HG02759 (cell line): ENCODE measurements around the gene INIP.
"Not testable (repeated sequence)": the region's sequence is repeated elsewhere in the genome, so short reads cannot be mapped to it uniquely, and the experiment has no call there.

Experiments
- ATAC-seq: cut with Tn5 transposase; IDR thresholded peaks from one replicate; pipeline ENCODE4 v1.9.1; 2021; ENCODE audit warnings: mild to moderate bottlenecking, moderate library complexity; ENCODE audit not compliant: unreplicated experiment

The INIP gene

DNA sequence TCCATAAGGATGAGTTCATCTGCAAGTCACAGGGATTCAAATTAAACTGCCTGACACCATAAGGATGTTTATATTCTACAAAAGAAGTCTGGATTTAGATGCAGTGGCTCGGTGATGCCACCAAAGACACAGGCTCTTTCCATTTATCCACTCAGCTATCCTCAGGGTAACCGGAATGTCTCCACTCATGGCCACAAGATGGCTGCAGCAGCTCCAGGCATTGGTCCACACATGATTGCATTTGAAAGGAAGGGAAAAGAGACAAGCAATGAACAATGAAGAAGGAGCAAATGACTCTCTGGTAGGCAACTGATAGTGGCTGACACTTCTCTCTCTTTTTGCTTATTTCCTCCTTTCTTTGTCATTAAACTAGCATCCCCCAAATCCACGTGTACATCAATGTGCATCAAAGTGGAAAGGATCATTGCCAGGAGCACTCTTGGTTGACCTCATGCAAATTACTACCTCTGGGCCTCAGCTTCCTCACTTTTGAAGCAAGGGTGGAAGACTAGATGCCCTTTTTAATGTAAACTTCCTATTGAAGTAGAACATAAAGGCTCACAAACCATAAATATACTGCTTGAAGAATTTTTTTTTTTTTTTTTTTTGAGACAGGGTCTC lies 25.4 kb upstream of the INIP start:
- no peak for ATAC-seq

- no peak for ATAC-seq
These were observed 17.0 kb upstream of the INIP start for GRCh38 chr9:112734892-112735291.

DNA sequence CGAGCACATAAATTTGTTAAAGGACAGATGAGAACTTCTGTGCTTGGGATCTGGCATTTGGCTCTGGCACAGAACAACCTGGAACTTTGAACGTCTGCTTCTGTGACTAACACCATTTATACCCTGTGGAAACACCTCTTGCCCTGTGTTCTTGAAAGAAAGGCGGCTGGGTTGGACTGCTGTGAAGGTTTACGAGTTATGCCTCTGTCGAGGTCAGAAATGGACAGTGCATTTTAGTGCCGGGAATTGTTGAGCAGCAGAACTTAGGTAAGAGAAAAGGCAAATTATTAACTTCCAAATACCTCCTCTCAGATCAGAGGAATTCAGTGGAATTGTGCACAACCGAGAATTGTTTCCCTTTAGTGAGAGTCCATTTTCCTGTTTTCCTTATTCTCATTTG lies 14.1 kb upstream of the INIP start:
- ATAC-seq, result no peak

DNA sequence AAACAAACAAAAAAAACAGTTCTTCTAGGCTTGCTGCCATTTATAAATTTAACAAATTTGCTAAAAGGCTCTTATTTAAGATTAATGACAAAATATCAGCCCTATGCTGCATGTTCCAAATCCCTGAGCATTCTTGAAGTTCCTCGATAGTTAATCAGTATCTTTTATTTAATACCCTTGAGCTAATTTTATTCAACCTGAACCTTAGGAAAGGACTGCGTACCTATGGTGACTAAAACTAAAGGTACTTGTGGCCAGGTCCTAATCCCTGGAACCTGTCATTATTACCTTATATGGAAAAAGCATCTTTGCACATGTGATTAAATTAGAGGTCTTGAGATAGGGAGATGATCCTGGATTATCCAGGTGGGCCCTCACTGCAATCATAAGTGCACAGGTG lies 10.5 kb upstream of the INIP start:
- no peak for ATAC-seq

DNA sequence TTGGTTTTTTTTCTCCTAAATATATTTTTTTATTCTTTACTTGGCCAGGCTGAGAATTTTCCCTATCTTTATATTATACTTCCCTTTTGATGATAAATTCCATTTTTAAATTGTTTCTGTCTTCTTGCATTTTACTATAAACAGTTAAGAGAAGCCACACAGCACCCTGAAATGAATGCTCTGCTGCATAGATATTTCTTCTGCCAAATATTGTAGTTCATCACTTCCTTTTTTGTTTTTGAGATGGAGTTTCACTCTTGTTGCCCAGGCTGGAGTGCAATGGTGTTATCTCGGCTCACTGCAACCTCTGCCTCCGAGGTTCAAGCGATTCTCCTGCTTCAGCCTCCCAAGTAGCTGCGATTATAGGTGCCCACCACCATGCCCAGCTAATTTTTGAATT lies 8.5 kb upstream of the INIP start:
- ATAC-seq, result no peak

DNA sequence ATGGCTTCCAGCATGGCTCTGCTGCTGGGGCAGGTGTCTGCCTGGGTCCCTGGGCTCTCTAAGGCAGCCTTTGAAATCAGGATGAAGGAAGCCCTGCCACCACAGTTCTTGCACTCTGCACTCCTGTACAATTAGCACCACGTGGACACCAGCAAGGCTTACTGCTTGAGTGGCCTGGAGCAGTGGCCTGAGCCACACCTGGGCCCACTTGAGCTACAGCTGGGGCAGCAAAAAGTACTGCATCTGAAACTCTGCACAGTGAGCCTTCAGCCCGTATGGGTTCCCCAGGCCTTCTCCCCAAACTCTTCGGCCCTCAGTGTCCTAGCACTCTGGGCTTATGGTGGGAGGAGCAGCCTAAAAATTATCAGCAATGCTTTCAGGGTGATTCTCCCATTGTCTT lies 8.0 kb upstream of the INIP start:
- ATAC-seq, result no peak

DNA sequence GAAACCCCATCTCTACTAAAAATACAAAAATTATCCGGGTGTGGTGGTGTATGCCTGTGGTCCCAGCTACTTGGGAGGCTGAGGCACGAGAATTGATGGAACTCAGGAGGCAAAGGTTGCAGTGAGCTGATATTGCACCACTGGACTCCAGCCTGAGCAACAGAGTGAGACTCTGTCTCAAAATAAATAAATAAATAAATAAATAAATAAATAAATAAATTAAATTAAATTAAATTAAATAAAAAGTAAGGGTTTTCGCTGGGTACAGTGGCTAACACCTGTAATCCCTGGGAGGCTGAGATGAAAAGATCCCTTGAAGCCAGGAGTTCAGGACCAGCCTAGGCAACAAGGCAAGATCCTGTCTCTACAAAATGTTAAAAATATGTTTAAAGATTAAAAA lies 4.8 kb upstream of the INIP start:
- not testable (repeated sequence) for ATAC-seq

DNA sequence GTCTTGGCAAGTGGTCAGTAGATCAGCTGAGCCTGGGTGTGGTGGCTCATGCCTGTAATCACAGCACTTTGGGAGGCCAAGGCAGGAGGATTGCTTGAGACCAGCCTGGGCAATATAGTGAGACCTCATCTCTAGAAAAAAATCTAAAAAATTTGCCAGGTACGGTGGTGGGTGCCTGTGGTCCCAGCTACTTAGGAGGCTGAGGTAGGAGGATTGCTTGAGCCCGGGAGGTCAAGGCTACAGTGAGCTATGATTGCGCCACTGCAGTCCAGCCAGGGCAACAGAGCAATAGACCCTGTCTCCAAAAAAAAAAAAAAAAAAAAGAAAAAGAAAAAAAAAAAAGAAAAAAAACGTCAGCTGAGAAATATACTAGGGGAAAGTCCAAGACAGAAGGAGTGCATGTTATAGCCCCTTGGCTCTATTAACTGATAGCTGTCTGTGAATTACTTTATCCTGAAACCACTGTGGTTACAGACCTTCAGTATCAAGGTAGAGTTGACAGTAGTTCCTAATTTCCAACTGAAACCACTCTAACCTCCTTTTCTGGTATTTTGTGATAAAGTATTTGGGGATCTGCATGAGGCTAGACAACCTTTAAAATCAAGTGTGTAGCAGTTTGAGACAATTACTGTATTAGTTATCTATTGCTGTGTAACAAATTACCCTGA lies 2.3 kb upstream of the INIP start:
- ATAC-seq, result no peak

DNA sequence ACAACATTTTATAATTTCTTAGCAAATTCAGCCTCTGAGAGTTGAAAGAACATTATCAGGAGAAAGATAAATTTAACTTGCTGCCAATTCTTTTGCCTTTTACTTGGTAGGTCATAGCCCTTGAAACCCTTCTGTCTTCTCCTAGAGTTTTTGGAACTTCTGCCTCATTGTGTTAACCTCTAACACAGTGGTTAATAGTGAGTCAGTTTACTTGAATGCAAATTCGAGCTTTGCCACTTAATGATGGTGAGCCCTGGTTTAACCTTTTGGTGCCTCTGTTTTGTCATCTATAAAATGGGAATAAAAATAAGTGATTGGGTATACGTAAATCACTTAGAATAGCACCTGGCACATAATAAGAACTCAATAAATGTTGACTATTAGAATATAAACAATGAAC lies 1.8 kb upstream of the INIP start:
- ATAC-seq, result no peak

DNA sequence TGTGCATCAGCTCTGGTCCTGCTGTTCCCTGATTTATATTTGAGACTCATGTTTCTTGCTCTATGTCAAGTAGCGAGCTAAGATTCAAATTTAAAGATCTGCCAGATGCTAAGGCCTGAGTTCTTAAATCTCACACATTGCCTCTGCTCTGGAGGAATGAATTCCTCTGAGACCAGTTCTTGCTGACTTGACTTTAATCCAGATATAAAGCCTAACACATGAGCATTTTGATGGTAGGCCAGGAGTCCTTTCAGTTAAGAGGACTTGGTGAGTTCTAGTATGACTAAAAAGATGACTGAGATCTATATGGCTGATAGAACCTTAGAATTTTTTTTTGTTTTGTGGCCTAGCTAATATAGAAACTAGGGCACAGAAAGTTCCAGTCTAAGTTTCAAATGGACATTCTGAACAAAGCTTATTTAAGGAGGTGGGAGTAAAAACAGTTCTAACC lies 1.3 kb upstream of the INIP start:
- ATAC-seq, result no peak

GRCh38 chr9:112712678-112713077 lies 5.2 kb downstream of the INIP start:
- no peak for ATAC-seq

DNA sequence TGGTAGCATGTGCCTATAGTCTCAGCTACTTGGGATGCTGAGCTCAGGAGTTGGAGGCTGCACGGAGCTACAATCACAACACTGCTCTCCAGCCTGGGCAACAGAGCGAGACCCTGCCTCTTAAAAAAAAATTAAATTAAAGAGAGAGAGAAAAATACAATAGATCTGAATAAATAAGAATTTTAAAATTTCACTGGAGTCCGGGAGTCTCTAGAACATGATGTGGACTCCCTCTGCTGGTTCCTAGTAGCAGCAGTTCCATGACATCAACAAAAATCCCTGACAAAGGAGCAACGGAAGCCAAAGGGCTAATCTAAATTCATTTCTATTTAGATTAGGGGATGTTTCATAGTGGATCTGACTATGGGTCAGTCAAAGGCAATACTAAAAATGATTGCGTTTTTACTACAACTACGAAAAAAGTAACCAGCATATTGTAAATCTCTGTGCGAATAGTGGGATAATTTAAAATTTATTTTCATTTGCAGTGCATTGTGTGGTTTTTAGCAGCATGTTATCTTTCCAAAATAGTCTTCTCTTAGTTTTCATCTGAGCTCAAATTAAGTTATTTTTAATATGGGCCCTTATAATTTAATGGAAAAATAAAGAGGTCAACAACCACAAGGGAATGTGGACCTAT lies 6.7 kb downstream of the INIP start:
- ATAC-seq, result no peak

GRCh38 chr9:112705768-112706427 lies 12.0 kb downstream of the INIP start:
- ATAC-seq, result no peak

GRCh38 chr9:112703304-112703703 lies 14.6 kb downstream of the INIP start:
- no peak for ATAC-seq

DNA sequence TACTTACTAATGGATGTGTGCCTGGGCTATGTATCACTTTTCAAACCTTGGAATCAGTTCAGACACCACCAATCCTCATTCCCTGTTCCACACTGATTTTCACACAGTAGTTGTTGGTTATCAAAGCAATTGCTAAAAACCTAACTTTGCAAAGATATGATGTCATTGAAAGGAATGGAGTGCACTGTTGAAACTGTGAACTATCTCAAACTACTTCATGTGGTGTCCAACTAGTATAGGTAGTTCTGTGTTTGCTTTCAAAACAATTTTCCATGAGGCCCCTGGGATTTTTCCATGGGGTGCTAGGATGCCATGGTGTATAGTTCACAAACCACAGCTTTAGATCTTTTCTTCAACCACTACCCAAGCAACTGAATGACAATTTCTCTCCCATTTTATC lies 17.8 kb downstream of the INIP start:
- no peak for ATAC-seq

DNA sequence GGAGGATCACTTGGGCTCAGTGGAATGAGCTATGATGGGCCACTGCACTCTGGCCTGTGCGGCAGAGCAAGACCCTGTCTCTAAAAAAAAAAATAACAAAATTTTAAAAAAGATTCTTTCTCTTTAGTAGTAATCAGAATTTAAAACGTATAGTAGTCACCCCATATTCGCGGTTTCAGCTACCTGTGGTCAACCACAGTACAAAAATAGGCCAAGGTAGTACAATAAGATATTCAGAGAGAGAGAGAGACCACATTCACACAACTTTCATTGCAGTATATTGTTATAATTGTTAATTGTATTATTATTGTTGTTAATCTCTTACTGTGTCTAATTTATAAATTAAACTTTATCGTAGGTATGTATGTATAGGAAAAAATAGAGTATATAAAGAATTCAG lies 18.7 kb downstream of the INIP start:
- peak; percentile 59 for ATAC-seq

- no peak for ATAC-seq
These were observed 21.5 kb downstream of the INIP start for GRCh38 chr9:112696461-112696860.

- no peak for ATAC-seq
These were observed 23.0 kb downstream of the INIP start for GRCh38 chr9:112694706-112695555.

DNA sequence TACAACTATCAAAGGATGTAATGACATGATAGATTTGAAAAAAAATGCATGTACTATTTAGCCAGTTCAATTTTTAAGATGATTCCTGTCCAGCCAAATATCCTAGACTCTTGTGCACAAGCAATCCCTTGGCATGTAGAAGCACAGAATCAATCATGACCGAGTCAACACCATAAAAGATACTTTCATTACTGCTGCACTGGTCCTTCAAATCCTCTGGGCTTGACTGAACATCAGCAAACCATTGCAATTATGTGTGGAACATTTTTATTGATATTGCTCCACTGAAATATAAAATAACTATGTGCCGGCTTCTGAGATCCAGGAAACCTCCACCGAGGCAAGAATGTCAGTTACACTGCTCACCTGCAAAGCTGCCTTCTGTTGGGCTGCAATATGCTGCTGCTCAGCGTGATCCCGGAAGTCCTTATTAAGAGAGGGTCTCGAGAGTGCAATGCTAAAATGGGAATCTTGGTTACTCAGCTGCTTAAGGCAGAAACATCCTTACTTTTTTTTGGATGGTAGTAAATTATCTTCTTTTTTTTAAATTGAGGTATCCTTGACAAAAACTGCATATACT lies 28.7 kb downstream of the INIP start:
- no peak for ATAC-seq

GRCh38 chr9:112680731-112681402 lies 37.0 kb downstream of the INIP start:
- ATAC-seq, result no peak
